Naive thymus-derived CD4-positive, alpha-beta T cell (primary cell): ENCODE results near the gene OR6Q1. TPM values are rescaled to one million over a fixed set of nuclear protein-coding genes. Genes with fewer than 3 reads are reported as not detected.

Source experiments
- ATAC-seq: fragments of 150-1000 bp; cut with Tn5 transposase; 2 replicates; pipeline ENCODE4 v1.10.0; 2021; ENCODE audit warnings: mild to moderate bottlenecking, moderate library complexity
- CTCF ChIA-PET: fragments of 350-600 bp; sonication (Branson Sonifier 250); formaldehyde crosslinking; loops from one replicate; lab custom pipeline; 2021; ENCODE audit warnings: antibody characterized with exemption; lab: Charles Lee
- POLR2A ChIA-PET: fragments of 350-600 bp; sonication (Branson Sonifier 250); formaldehyde crosslinking; loops from one replicate; lab custom pipeline; 2021; ENCODE audit warnings: antibody characterized with exemption, inconsistent platforms; lab: Charles Lee
- DNase-seq, 9 donors: peaks; one replicate each; pipeline versions ENCODE4 v3.0.0 to v3.0.0-alpha.2; 2020 to 2022; ENCODE audit warnings: mixed read lengths in 1 of 9
- H3K27ac ChIP-seq: one replicate; pipeline ENCODE4 v1.7.0; 2013; ENCODE audit warnings: mild to moderate bottlenecking, low read depth, low read length, moderate library complexity
- H3K27me3 ChIP-seq, 2 donors: one replicate each; pipeline ENCODE4 v1.7.0; 2013; ENCODE audit warnings: low read length in 2 of 2, mild to moderate bottlenecking in 2 of 2, moderate library complexity in 2 of 2; ENCODE audit not compliant: control insufficient read depth in 2 of 2, insufficient read depth in 2 of 2
- H3K36me3 ChIP-seq, 3 experiments: 1 replicate in 2 of 3; 2 replicates in 1 of 3; pipeline ENCODE4 v1.7.0; 2013; ENCODE audit warnings: low read length in 3 of 3, mild to moderate bottlenecking in 3 of 3, moderate library complexity in 1 of 3; ENCODE audit not compliant: insufficient read depth in 3 of 3, control insufficient read depth in 2 of 3
- H3K4me1 ChIP-seq, 2 donors: one replicate each; pipeline ENCODE4 v1.7.0; 2013; ENCODE audit warnings: low read length in 2 of 2, mild to moderate bottlenecking in 2 of 2, moderate library complexity in 1 of 2; ENCODE audit not compliant: control insufficient read depth in 2 of 2, insufficient read depth in 2 of 2
- H3K4me3 ChIP-seq: 2 replicates; pipeline ENCODE4 v1.7.0; 2013; ENCODE audit warnings: mild to moderate bottlenecking, low read length
- H3K9me3 ChIP-seq, 3 experiments: 1 replicate in 2 of 3; 2 replicates in 1 of 3; pipeline ENCODE4 v1.7.0; 2013; ENCODE audit warnings: low read length in 3 of 3; ENCODE audit not compliant: control insufficient read depth in 2 of 3
- H3K27ac Mint-ChIP-seq, 9 donors: one replicate each; pipeline ENCODE4 v1.8.0; 2020 to 2022; ENCODE audit warnings: mixed read lengths in 9 of 9, mild to moderate bottlenecking in 8 of 9, moderate library complexity in 5 of 9, inconsistent platforms in 2 of 9
- H3K27me3 Mint-ChIP-seq, 5 donors: one replicate each; pipeline ENCODE4 v1.8.0; 2021 to 2022; ENCODE audit warnings: mixed read lengths in 5 of 5, mild to moderate bottlenecking in 1 of 5
- H3K36me3 Mint-ChIP-seq, 5 donors: one replicate each; pipeline ENCODE4 v1.8.0; 2020 to 2022; ENCODE audit warnings: mixed read lengths in 5 of 5, mild to moderate bottlenecking in 3 of 5, inconsistent platforms in 1 of 5
- H3K4me1 Mint-ChIP-seq, 7 donors: one replicate each; pipeline ENCODE4 v1.8.0; 2020 to 2022; ENCODE audit warnings: mixed read lengths in 7 of 7, mild to moderate bottlenecking in 3 of 7, inconsistent platforms in 1 of 7
- H3K4me3 Mint-ChIP-seq, 10 donors: one replicate each; pipeline ENCODE4 v1.8.0; 2020 to 2022; ENCODE audit warnings: mild to moderate bottlenecking in 10 of 10, mixed read lengths in 10 of 10, moderate library complexity in 6 of 10, inconsistent platforms in 2 of 10
- H3K9me3 Mint-ChIP-seq, 11 donors: one replicate each; pipeline ENCODE4 v1.8.0; 2020 to 2022; ENCODE audit warnings: mixed read lengths in 11 of 11, mild to moderate bottlenecking in 4 of 11, inconsistent platforms in 1 of 11, moderate library complexity in 1 of 11
- intact Hi-C, 2 donors: fragments of 100-400 bp; cut with micrococcal nuclease; formaldehyde crosslinking; loops; one replicate each; pipeline ENCODE4 v1.15.1; 2023
- polyA plus RNA-seq, 2 donors: library from polyadenylated mRNA; unstranded; fragments of 300-500 nt; fragmentation: Illumina TruSeq; gene quantifications; one replicate each; pipeline ENCODE4 v1.2.3, GENCODE V29; 2021
- total RNA-seq, 6 experiments: library from RNA in 5 of 6; stranded (reverse) in 5 of 6; gene quantifications; 1 replicate in 5 of 6; 2 replicates in 1 of 6; pipeline ENCODE4 v1.2.3 and lab custom pipeline; 2021 to 2026

OR6Q1 gene
- total and polyA plus RNA-seq, 7 experiments from 2014 or later = not detected

- Histone ChIP-seq H3K27ac (no peak overlapping the region), H3K9me3 (no peaks in the 10 kb centered on the region), H3K4me1 (no peaks in the 10 kb centered on the region), H3K36me3 (no peaks in the 10 kb centered on the region), H3K4me3 (no peak overlapping the region), H3K27me3 (no peaks in the 10 kb centered on the region)
- CTCF ChIA-PET = no interaction called here
- H3K4me1 Mint-ChIP-seq = no peaks in the 10 kb centered on the region
- ATAC-seq = no peak
- peaks cover 0 to 4% (median 0%) of the 10 kb centered on the region in 11 donors for H3K9me3 Mint-ChIP-seq
- no peak for DNase-seq
- no peaks in the 10 kb centered on the region for H3K36me3 Mint-ChIP-seq
- POLR2A ChIA-PET = no interaction called here
- H3K27ac Mint-ChIP-seq = no peak overlapping the region
- no peak overlapping the region for H3K4me3 Mint-ChIP-seq
- peaks cover 0 to 20% (median 15%) of the 10 kb centered on the region in 5 donors for H3K27me3 Mint-ChIP-seq
- intact Hi-C loops = no loop called here
Observed at GRCh38 chr11:58027341-58027740, 3.4 kb upstream of the OR6Q1 start.

DNA sequence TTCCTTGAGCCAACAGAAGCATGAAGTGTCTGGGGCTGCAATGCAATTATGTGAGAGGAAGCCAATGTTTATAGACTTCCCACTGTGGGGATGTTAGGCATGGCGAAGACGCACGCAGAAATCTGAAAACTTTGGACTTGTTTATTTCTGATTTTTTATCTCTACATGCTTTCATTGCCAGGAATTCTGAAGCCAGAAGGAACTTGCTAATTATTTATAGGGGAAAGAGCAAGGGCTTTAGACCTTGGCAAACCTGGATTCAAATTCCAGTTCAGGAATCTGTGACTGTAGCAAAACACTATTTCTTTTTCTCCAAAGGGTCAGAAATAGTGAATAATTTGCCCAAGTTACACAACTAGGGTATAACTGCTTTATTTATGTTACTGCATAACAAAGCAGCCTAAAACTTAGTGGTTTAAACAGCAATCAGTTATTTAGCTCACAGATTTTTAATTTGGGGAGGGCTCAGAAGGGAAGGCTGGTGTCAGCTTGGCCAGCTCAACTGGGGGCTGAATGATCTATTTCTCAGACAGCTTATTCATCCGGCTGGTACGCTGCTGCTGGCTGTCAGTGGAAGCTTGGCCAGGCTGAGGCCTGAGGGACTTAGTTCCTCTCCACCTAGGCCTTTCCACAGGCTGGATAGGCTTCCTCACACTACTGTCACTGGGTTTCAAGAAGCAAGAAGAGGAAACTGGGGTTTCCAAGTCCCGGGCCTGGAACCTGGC is 1.9 kb upstream of the OR6Q1 start:
- ATAC-seq (no peak), DNase-seq (no peak)
- peaks cover 0 to 26% (median 17%) of the 10 kb centered on the region in 5 donors for H3K27me3 Mint-ChIP-seq
- peaks cover 0 to 15% (median 1%) of the 10 kb centered on the region in 11 donors for H3K9me3 Mint-ChIP-seq
- intact Hi-C loops = no loop called here
- Histone ChIP-seq H3K4me1 (no peaks in the 10 kb centered on the region), H3K9me3 (no peaks in the 10 kb centered on the region), H3K4me3 (no peak overlapping the region), H3K27me3 (no peaks in the 10 kb centered on the region), H3K27ac (no peak overlapping the region), H3K36me3 (no peaks in the 10 kb centered on the region)
- no peaks in the 10 kb centered on the region for H3K4me1 Mint-ChIP-seq
- no peak overlapping the region for H3K27ac Mint-ChIP-seq
- no peaks in the 10 kb centered on the region for H3K36me3 Mint-ChIP-seq
- ChIA-PET CTCF (no interaction called here), POLR2A (no interaction called here)
- no peak overlapping the region for H3K4me3 Mint-ChIP-seq

- Mint-ChIP-seq H3K9me3 (peaks cover 0 to 41% (median 10%) of the 10 kb centered on the region in 11 donors), H3K27ac (no peak overlapping the region), H3K27me3 (peaks cover 0 to 19% (median 15%) of the 10 kb centered on the region in 5 donors), H3K4me3 (no peak overlapping the region), H3K4me1 (no peaks in the 10 kb centered on the region), H3K36me3 (peaks cover 0 to 6% (median 0%) of the 10 kb centered on the region in 5 donors)
- H3K4me1 ChIP-seq = no peaks in the 10 kb centered on the region
- no peaks in the 10 kb centered on the region for H3K36me3 ChIP-seq
- no peak for ATAC-seq
- DNase-seq = no peak
- H3K9me3 ChIP-seq = no peaks in the 10 kb centered on the region
- ChIA-PET CTCF (no interaction called here), POLR2A (no interaction called here)
- intact Hi-C loops = no loop called here
- H3K27me3 ChIP-seq = no peaks in the 10 kb centered on the region
- no peak overlapping the region for H3K4me3 ChIP-seq
- no peak overlapping the region for H3K27ac ChIP-seq
Observed at GRCh38 chr11:58034471-58034870, 3.7 kb downstream of the OR6Q1 start.

DNA sequence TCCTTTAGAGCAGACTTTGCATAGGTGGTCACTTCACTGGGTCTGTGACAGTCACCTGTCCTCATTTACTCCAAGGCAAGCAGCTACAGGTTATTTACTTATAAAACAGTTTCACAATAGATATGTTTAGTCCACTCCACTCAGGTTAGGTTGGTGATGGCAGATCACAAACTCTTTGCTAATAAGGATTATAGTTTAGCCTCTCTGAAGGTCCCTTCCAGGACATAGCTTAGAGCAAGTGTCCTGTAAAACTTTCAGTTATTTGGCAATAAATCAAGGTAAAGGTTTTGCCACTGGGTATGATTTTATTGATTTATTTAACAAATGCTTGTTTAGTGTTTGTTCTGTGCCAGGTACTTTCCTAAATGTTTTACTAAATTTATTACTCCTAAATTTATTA is 8.8 kb downstream of the OR6Q1 start:
- intact Hi-C loops = no loop called here
- Mint-ChIP-seq H3K27me3 (peaks cover 0 to 14% (median 11%) of the 10 kb centered on the region in 5 donors), H3K4me3 (no peak overlapping the region), H3K36me3 (peaks cover 0 to 6% (median 0%) of the 10 kb centered on the region in 5 donors), H3K9me3 (peaks cover 3 to 32% (median 6%) of the 10 kb centered on the region in 11 donors), H3K27ac (no peak overlapping the region), H3K4me1 (no peaks in the 10 kb centered on the region)
- DNase-seq (no peak), ATAC-seq (no peak)
- no peaks in the 10 kb centered on the region for H3K27me3 ChIP-seq
- ChIA-PET CTCF (interaction anchor here (0.6 kb wide), 1 partner anchor 103 kb away, joined by 4 read pairs; no protein-coding TSS in a partner anchor), POLR2A (no interaction called here)
- H3K27ac ChIP-seq = no peak overlapping the region
- no peaks in the 10 kb centered on the region for H3K4me1 ChIP-seq
- H3K9me3 ChIP-seq = no peaks in the 10 kb centered on the region
- no peaks in the 10 kb centered on the region for H3K36me3 ChIP-seq
- no peak overlapping the region for H3K4me3 ChIP-seq

DNA sequence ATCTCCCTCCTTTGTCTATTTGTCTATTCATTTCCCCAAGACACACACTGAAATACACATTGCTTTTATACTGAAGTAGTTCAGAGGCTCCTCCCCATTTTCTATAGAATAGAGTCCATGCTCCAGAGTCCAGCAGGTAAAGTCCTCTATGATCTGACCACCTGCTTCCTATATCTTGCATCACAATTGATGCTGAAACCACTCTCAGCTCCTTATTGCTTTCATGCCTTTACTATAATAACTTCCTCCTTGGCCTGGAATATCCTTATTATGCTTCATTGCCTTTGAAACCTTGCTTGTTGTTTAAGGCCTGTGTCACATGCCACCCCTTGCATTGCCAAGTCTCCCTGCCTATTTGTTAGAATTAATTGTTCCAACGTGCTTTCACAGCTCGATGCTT is 12.6 kb downstream of the OR6Q1 start:
- no peaks in the 10 kb centered on the region for H3K9me3 ChIP-seq
- H3K36me3 Mint-ChIP-seq = no peaks in the 10 kb centered on the region
- no peak for ATAC-seq
- peaks cover 0 to 14% (median 1%) of the 10 kb centered on the region in 11 donors for H3K9me3 Mint-ChIP-seq
- intact Hi-C loops = no loop called here
- no peak overlapping the region for H3K4me3 ChIP-seq
- H3K4me1 Mint-ChIP-seq = no peaks in the 10 kb centered on the region
- CTCF ChIA-PET = no interaction called here
- H3K27me3 ChIP-seq = no peaks in the 10 kb centered on the region
- H3K36me3 ChIP-seq = no peaks in the 10 kb centered on the region
- no peak overlapping the region for H3K4me3 Mint-ChIP-seq
- no peaks in the 10 kb centered on the region for H3K4me1 ChIP-seq
- H3K27me3 Mint-ChIP-seq = peaks cover 0 to 34% (median 22%) of the 10 kb centered on the region in 5 donors
- no peak overlapping the region for H3K27ac ChIP-seq
- DNase-seq = no peak
- H3K27ac Mint-ChIP-seq = no peak overlapping the region
- POLR2A ChIA-PET = no interaction called here

GRCh38 chr11:58046231-58046630 is 15.5 kb downstream of the OR6Q1 start:
- POLR2A ChIA-PET = no interaction called here
- no peak overlapping the region for H3K4me3 Mint-ChIP-seq
- H3K27ac Mint-ChIP-seq = no peak overlapping the region

DNA sequence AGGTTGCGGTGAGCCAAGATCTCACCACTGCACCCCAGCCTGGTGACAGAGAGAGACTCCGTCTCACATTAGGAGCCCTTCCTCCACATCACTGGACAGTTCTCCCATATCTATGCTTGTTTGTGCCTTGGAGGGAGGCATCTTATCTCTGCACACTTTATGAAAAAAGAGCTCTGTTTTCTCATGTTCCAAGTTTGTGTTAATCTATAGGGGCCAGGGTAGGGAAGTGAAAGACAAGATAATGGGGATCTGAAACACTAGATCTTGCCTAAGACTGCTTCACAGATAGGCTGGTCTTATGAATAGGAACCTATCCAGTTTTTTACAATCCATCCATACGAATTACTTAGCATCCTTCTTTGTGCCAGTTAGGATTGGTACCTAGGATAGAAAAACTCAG is 17.1 kb downstream of the OR6Q1 start:
- Histone ChIP-seq H3K27ac (no peak overlapping the region), H3K27me3 (no peaks in the 10 kb centered on the region), H3K4me3 (no peak overlapping the region), H3K4me1 (no peaks in the 10 kb centered on the region), H3K36me3 (no peaks in the 10 kb centered on the region), H3K9me3 (no peaks in the 10 kb centered on the region)
- intact Hi-C loops = no loop called here
- ChIA-PET CTCF (no interaction called here), POLR2A (no interaction called here)
- no peaks in the 10 kb centered on the region for H3K4me1 Mint-ChIP-seq
- DNase-seq = no peak
- no peak overlapping the region for H3K27ac Mint-ChIP-seq
- no peak overlapping the region for H3K4me3 Mint-ChIP-seq
- peaks cover 0 to 8% (median 1%) of the 10 kb centered on the region in 11 donors for H3K9me3 Mint-ChIP-seq
- no peak for ATAC-seq
- H3K27me3 Mint-ChIP-seq = peaks cover 0 to 20% (median 20%) of the 10 kb centered on the region in 5 donors
- H3K36me3 Mint-ChIP-seq = no peaks in the 10 kb centered on the region

More at GRCh38 chr11:58046231-58046630, 15.5 kb downstream of the OR6Q1 start:
- H3K36me3 Mint-ChIP-seq = no peaks in the 10 kb centered on the region
- no peaks in the 10 kb centered on the region for H3K27me3 ChIP-seq
- H3K4me3 ChIP-seq = no peak overlapping the region
- no peaks in the 10 kb centered on the region for H3K4me1 Mint-ChIP-seq
- no peaks in the 10 kb centered on the region for H3K36me3 ChIP-seq
- no peaks in the 10 kb centered on the region for H3K4me1 ChIP-seq
- no peak overlapping the region for H3K27ac ChIP-seq
- H3K27me3 Mint-ChIP-seq = peaks cover 0 to 24% (median 20%) of the 10 kb centered on the region in 5 donors
- CTCF ChIA-PET = no interaction called here
- intact Hi-C loops = no loop called here
- no peak for ATAC-seq
- H3K9me3 Mint-ChIP-seq = peaks cover 0 to 12% (median 1%) of the 10 kb centered on the region in 11 donors
- no peaks in the 10 kb centered on the region for H3K9me3 ChIP-seq
- no peak for DNase-seq
